ENCODE measurements around the gene ADAP1. TPM values are rescaled to one million over a fixed set of nuclear protein-coding genes. Genes with fewer than 3 reads are reported as not detected.

ADAP1 gene
- total and polyA plus RNA-seq, 7 donors = 11.4 to 157 (median 72.6) TPM

GRCh38 chr7:990933-991728, 36.7 kb upstream of the ADAP1 start:
- 35 to 61% methylated on average over 35 of the region's 35 CpGs for WGBS, 2 donors
- no peak overlapping the region for H3K27ac ChIP-seq
- intact Hi-C loops (cut with DNase I) = loop anchor here (5.0 kb wide), 2 partner anchors 36 to 186 kb away; no protein-coding TSS in a partner anchor

GRCh38 chr7:990352-990932, 36.0 kb upstream of the ADAP1 start:
- Histone ChIP-seq H3K36me3 (peaks cover 0 to under 1% (median 0%) of the 10 kb centered on the region in 4 donors), H3K27me3 (peaks cover 18 to 43% (median 27%) of the 10 kb centered on the region in 3 donors), H3K27ac (no peak overlapping the region), H3K9me3 (no peaks in the 10 kb centered on the region), H3K4me1 (peaks cover 0 to 18% (median 7%) of the 10 kb centered on the region in 4 donors), H3K4me3 (no peak overlapping the region)
- intact Hi-C loops (cut with DNase I) = loop anchor here (5.0 kb wide), 2 partner anchors 37 to 187 kb away; no protein-coding TSS in a partner anchor
- no peak for DNase-seq
- 81 to 82% methylated on average over 36 of the region's 36 CpGs for WGBS, 2 donors
- TF ChIP-seq, protein P1, sequence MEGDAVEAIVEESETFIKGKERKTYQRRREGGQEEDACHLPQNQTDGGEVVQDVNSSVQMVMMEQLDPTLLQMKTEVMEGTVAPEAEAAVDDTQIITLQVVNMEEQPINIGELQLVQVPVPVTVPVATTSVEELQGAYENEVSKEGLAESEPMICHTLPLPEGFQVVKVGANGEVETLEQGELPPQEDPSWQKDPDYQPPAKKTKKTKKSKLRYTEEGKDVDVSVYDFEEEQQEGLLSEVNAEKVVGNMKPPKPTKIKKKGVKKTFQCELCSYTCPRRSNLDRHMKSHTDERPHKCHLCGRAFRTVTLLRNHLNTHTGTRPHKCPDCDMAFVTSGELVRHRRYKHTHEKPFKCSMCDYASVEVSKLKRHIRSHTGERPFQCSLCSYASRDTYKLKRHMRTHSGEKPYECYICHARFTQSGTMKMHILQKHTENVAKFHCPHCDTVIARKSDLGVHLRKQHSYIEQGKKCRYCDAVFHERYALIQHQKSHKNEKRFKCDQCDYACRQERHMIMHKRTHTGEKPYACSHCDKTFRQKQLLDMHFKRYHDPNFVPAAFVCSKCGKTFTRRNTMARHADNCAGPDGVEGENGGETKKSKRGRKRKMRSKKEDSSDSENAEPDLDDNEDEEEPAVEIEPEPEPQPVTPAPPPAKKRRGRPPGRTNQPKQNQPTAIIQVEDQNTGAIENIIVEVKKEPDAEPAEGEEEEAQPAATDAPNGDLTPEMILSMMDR (IDR thresholded peaks at IDR 0.05) = no peak
- TF ChIP-seq POLR2A (IDR thresholded peaks at IDR 0.05) (no peak), EP300 (IDR thresholded peaks at IDR 0.05) (no peak), POLR2AphosphoS5 (IDR thresholded peaks at IDR 0.05) (no peak)

More at GRCh38 chr7:990933-991728, 36.7 kb upstream of the ADAP1 start:
- Histone ChIP-seq H3K27me3 (peaks cover 18 to 36% (median 27%) of the 10 kb centered on the region in 3 donors), H3K9me3 (no peaks in the 10 kb centered on the region), H3K4me1 (peaks cover 0 to 18% (median 7%) of the 10 kb centered on the region in 4 donors), H3K4me3 (no peak overlapping the region), H3K36me3 (peaks cover 0 to 8% (median 0%) of the 10 kb centered on the region in 4 donors)
- no peak for DNase-seq
- TF ChIP-seq EP300 (IDR thresholded peaks at IDR 0.05) (no peak), POLR2A (IDR thresholded peaks at IDR 0.05) (no peak), POLR2AphosphoS5 (IDR thresholded peaks at IDR 0.05) (no peak)
- TF ChIP-seq, protein P1 (IDR thresholded peaks at IDR 0.05) = no peak

DNA sequence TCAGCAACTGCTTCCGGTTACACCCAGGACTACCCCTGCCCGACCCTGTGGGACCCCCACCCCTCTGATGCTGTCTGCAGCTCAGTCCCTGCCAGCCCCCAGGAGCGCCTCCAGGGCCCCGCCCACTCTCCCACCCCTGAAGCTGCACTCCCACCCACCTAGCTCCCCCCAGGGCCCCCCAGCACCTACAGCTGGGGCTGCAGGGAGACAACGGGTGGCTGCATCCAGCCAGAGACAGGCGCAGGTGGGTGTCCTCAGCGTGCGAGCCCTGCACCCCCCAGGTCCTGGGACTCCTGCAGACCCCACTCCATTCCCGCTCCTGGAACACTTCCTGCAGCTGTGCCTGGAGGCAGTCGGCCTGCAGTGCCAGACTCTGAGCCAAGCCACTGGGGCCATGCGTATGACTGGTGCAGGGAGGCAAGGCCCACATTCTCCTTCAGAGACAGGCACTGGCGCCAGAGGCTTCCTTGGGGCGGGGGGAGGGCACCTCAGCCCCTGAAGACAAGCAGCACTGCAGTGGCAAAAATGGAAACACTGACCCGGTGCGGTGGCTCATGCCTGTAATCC, 34.6 kb upstream of the ADAP1 start:
- H3K27me3 ChIP-seq = peaks cover 26 to 57% (median 36%) of the 10 kb centered on the region in 3 donors
- H3K36me3 ChIP-seq = no peaks in the 10 kb centered on the region

GRCh38 chr7:988426-988911, 34.0 kb upstream of the ADAP1 start:
- Histone ChIP-seq H3K27ac (no peak overlapping the region), H3K4me1 (peaks cover 0 to 16% (median 6%) of the 10 kb centered on the region in 4 donors), H3K27me3 (peaks cover 30 to 62% (median 42%) of the 10 kb centered on the region in 3 donors), H3K9me3 (no peaks in the 10 kb centered on the region), H3K36me3 (no peaks in the 10 kb centered on the region), H3K4me3 (no peak overlapping the region)
- DNase-seq = no peak
- intact Hi-C loops (cut with DNase I) = no loop called here
- TF ChIP-seq POLR2AphosphoS5 (IDR thresholded peaks at IDR 0.05) = no peak
- TF ChIP-seq POLR2A (IDR thresholded peaks at IDR 0.05) = no peak
- 7 to 29% methylated on average over 24 of the region's 24 CpGs for WGBS, 2 donors

More for the DNA sequence above, 34.6 kb upstream of the ADAP1 start:
- Histone ChIP-seq H3K4me3 (no peak overlapping the region), H3K4me1 (peaks cover 0 to 18% (median 7%) of the 10 kb centered on the region in 4 donors), H3K9me3 (no peaks in the 10 kb centered on the region), H3K27ac (no peak overlapping the region)
- TF ChIP-seq, protein P1 (IDR thresholded peaks at IDR 0.05) = no peak
- no peak for TF ChIP-seq POLR2AphosphoS5 (IDR thresholded peaks at IDR 0.05)
- TF ChIP-seq POLR2A (IDR thresholded peaks at IDR 0.05) = no peak
- no peak for DNase-seq
- 68 to 71% methylated on average over 15 of the region's 15 CpGs for WGBS, 2 donors
- intact Hi-C loops (cut with DNase I) = no loop called here

- TF ChIP-seq EP300 (IDR thresholded peaks at IDR 0.05) = no peak
- TF ChIP-seq POLR2AphosphoS5 (IDR thresholded peaks at IDR 0.05) = no peak
- no peak for TF ChIP-seq POLR2A (IDR thresholded peaks at IDR 0.05)
- TF ChIP-seq, protein P1 (IDR thresholded peaks at IDR 0.05) = no peak
- Histone ChIP-seq H3K9me3 (no peaks in the 10 kb centered on the region), H3K27me3 (peaks cover 33 to 68% (median 48%) of the 10 kb centered on the region in 3 donors), H3K4me3 (no peak overlapping the region), H3K27ac (no peak overlapping the region), H3K36me3 (no peaks in the 10 kb centered on the region), H3K4me1 (peaks cover 0 to 12% (median 4%) of the 10 kb centered on the region in 4 donors)
- intact Hi-C loops (cut with DNase I) = no loop called here
- 23 to 49% methylated on average over 6 of the region's 6 CpGs for WGBS, 2 donors
- no peak for DNase-seq
These were observed 33.4 kb upstream of the ADAP1 start for GRCh38 chr7:987909-988308.

Data from sigmoid colon (tissue), 7 donors.